ENCODE results near the gene THEM4. TPM values are rescaled to one million over a fixed set of nuclear protein-coding genes. Genes with fewer than 3 reads are reported as not detected.

THEM4 gene
- total and polyA plus RNA-seq, 2 experiments from 2014 or later: 20.2 to 24.8 TPM

DNA sequence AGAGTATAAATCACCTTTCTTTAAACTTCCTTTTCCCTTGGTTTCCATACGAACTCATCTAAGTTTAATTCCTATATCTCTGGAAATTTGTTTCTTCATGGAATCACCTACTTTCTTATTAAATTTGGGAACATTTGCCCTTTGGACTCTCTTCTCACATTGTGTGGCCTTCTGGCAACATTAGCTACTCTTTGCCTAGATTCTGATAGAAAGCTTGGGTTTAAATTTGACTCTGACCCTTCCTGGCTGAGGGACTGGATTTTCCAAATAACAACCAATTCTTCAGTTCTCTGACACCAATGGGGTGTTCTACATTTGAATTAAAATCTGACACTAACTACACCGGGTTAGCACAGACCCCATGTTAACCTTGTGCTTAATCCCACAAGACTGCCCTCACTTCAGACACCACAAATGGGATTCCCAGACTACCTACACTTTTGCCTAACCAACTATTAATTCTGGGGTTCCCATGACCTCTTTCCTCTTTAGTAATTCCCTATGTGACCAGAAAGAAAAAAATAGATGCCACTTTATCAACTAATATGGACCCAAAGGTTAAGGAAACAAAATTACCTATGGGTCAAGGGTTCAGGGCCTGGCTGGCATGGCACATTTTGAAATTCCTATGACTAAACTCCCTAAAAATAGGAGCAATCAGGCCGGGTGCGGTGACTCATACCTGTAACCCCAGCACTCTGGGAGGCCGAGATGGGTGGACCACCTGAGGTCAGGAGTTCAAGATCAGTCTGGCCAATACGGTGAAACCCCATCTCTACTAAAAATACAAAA is 9.7 kb upstream of the THEM4 start:
- Histone ChIP-seq H3K4me3 (no peak overlapping the region), H3K79me2 (no peaks in the 10 kb centered on the region)

DNA sequence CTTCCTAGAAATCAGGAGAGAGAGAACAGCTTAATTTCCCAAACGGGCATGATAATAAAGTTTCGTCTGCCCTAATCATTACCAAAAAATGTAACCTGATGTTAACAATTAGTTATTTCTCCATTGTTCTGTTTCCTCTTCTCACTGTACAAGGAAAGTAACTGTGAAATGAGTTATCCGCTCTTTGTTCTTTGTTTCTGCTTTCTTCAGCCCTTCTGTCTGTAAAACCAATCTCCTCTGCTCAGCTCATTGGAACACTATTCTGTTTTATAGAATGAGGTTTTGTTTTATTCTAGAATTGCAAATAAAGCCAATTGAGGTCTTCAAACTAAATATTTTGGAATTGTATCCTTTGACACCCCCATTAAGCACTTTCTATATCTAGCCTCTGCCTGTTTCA is 8.8 kb upstream of the THEM4 start:
- Histone ChIP-seq H3K27me3 (no peaks in the 10 kb centered on the region), H3K9me3 (ENCODE audit: low read depth) (no peaks in the 10 kb centered on the region), H3K4me2 (no peak overlapping the region), H3K9me2 (replicated peaks; ENCODE audit: insufficient read depth) (no peaks in the 10 kb centered on the region), H3K4me1 (ENCODE audit: insufficient read depth) (no peaks in the 10 kb centered on the region), H3K4me3 (no peak overlapping the region), H3K27ac (no peak overlapping the region), H2AFZ (no peak overlapping the region), H4K20me1 (ENCODE audit: insufficient read depth, poor library complexity, severe bottlenecking) (no peaks in the 10 kb centered on the region), H3K79me2 (no peaks in the 10 kb centered on the region), H3K36me3 (replicated peaks; ENCODE audit: insufficient read depth, low read depth) (no peaks in the 10 kb centered on the region)
- DNase-seq (ENCODE audit: low spot score): no peak
- TF ChIP-seq, protein P1, sequence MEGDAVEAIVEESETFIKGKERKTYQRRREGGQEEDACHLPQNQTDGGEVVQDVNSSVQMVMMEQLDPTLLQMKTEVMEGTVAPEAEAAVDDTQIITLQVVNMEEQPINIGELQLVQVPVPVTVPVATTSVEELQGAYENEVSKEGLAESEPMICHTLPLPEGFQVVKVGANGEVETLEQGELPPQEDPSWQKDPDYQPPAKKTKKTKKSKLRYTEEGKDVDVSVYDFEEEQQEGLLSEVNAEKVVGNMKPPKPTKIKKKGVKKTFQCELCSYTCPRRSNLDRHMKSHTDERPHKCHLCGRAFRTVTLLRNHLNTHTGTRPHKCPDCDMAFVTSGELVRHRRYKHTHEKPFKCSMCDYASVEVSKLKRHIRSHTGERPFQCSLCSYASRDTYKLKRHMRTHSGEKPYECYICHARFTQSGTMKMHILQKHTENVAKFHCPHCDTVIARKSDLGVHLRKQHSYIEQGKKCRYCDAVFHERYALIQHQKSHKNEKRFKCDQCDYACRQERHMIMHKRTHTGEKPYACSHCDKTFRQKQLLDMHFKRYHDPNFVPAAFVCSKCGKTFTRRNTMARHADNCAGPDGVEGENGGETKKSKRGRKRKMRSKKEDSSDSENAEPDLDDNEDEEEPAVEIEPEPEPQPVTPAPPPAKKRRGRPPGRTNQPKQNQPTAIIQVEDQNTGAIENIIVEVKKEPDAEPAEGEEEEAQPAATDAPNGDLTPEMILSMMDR (IDR thresholded peaks at IDR 0.05; ENCODE audit: poor library complexity): no peak
- TF ChIP-seq EZH2 (IDR thresholded peaks at IDR 0.05; ENCODE audit: borderline replicate concordance): no peak
- TF ChIP-seq EZH2phosphoT487 (IDR thresholded peaks at IDR 0.05; ENCODE audit: low read depth, severe bottlenecking, unreplicated experiment): no peak
- 85% methylated on average over 3 of the region's 3 CpGs for WGBS (ENCODE audit: low lambda C conversion rate, missing lambda C conversion rate)

More for the DNA sequence above, 9.7 kb upstream of the THEM4 start:
- Histone ChIP-seq H3K9me2 (replicated peaks; ENCODE audit: insufficient read depth) (no peaks in the 10 kb centered on the region), H3K9me3 (ENCODE audit: low read depth) (no peaks in the 10 kb centered on the region), H2AFZ (no peak overlapping the region), H3K27ac (no peak overlapping the region), H3K4me1 (ENCODE audit: insufficient read depth) (no peaks in the 10 kb centered on the region), H4K20me1 (ENCODE audit: insufficient read depth, poor library complexity, severe bottlenecking) (no peaks in the 10 kb centered on the region), H3K4me2 (no peak overlapping the region), H3K36me3 (replicated peaks; ENCODE audit: insufficient read depth, low read depth) (no peaks in the 10 kb centered on the region), H3K27me3 (no peaks in the 10 kb centered on the region)
- TF ChIP-seq EZH2phosphoT487 (IDR thresholded peaks at IDR 0.05; ENCODE audit: low read depth, severe bottlenecking, unreplicated experiment) (no peak), EZH2 (IDR thresholded peaks at IDR 0.05; ENCODE audit: borderline replicate concordance) (no peak)
- TF ChIP-seq, protein P1 (IDR thresholded peaks at IDR 0.05; ENCODE audit: poor library complexity): no peak
- no peak for DNase-seq (ENCODE audit: low spot score)
- WGBS (ENCODE audit: low lambda C conversion rate, missing lambda C conversion rate): 88% methylated on average over 6 of the region's 6 CpGs

DNA sequence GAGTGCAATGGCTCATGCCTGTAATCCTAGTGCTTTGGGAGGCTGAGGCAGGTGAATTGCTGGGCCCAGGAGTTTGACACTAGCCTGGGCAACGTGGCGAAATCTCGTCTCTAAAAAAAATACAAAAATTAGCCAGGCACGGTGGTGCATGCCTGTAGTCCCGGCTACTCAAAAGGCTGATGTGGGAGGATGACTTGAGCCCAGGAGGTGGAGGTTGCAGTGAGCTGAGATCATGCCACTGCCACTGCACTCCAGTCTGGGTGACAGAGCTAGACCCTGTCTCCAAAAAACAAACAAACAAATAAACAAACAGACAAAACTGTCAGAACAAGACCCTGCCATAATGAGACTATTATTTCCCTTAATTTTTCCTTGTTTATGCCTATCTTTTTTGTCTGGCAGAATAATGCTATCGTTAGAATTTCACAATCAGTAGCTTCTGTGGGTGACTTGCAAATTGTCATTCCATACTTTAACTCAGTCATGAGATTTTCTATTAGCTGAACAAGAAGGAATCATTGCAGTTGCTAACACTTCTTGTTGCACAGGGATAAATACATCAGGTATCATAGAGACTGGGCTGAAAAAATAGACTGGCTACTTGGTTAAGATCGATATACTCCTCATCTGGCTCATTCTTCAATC is 7.5 kb upstream of the THEM4 start:
- H2AFZ ChIP-seq: no peak overlapping the region
- no peaks in the 10 kb centered on the region for H3K9me3 ChIP-seq (ENCODE audit: low read depth)
- no peak for DNase-seq (ENCODE audit: low spot score)
- TF ChIP-seq, protein P1 (IDR thresholded peaks at IDR 0.05; ENCODE audit: poor library complexity): no peak
- no peak for TF ChIP-seq EZH2phosphoT487 (IDR thresholded peaks at IDR 0.05; ENCODE audit: low read depth, severe bottlenecking, unreplicated experiment)
- no peak for TF ChIP-seq EZH2 (IDR thresholded peaks at IDR 0.05; ENCODE audit: borderline replicate concordance)
- no peaks in the 10 kb centered on the region for H3K9me2 ChIP-seq (replicated peaks; ENCODE audit: insufficient read depth)
- no peaks in the 10 kb centered on the region for H3K79me2 ChIP-seq
- no peak overlapping the region for H3K27ac ChIP-seq
- H3K4me1 ChIP-seq (ENCODE audit: insufficient read depth): no peaks in the 10 kb centered on the region
- H4K20me1 ChIP-seq (ENCODE audit: insufficient read depth, poor library complexity, severe bottlenecking): no peaks in the 10 kb centered on the region
- H3K4me2 ChIP-seq: no peak overlapping the region
- no peaks in the 10 kb centered on the region for H3K27me3 ChIP-seq
- 84% methylated on average over 7 of the region's 7 CpGs for WGBS (ENCODE audit: low lambda C conversion rate, missing lambda C conversion rate)
- no peaks in the 10 kb centered on the region for H3K36me3 ChIP-seq (replicated peaks; ENCODE audit: insufficient read depth, low read depth)
- no peak overlapping the region for H3K4me3 ChIP-seq

All from hepatocyte (in vitro differentiated cells).